PC-9 (cell line): ENCODE data around the gene MBP. TPM values are rescaled to one million over a fixed set of nuclear protein-coding genes. Genes with fewer than 3 reads are reported as not detected.

Experiments
- BruUV-seq: library from RNA; stranded (reverse); fragments of 400-500 nt; replicated peaks from 2 replicates; lab custom pipeline; 2021; lab: Mats Ljungman, UMichigan
- CTCF ChIA-PET: fragments of 300-600 bp; sonication (Branson Sonifier 250); formaldehyde crosslinking; loops from one replicate; lab custom pipeline; 2022; ENCODE audit warnings: antibody characterized with exemption; lab: Charles Lee
- POLR2A ChIA-PET: fragments of 300-600 bp; sonication (Branson Sonifier 250); formaldehyde crosslinking; loops from one replicate; lab custom pipeline; 2022; ENCODE audit warnings: antibody characterized with exemption; ENCODE audit not compliant: unreplicated experiment; lab: Charles Lee
- DNase-seq, 2 experiments: peaks; one replicate each; pipeline versions ENCODE4 v3.0.0 to v3.0.0-alpha.2; 2015 to 2022; ENCODE audit warnings: mixed read lengths in 1 of 2
- H2AFZ ChIP-seq: fragments of 200-600 bp; sonication (generic); 2 replicates; pipeline ENCODE4 v1.8.1; 2017; ENCODE audit warnings: antibody characterized with exemption
- H3F3A ChIP-seq: fragments of 200-600 bp; sonication (generic); 2 replicates; pipeline ENCODE4 v1.8.1; 2017; ENCODE audit warnings: antibody characterized with exemption, mild to moderate bottlenecking, low read depth; ENCODE audit not compliant: insufficient read depth
- H3K27ac ChIP-seq: fragments of 200-600 bp; sonication (generic); 2 replicates; pipeline ENCODE4 v1.6.1; 2016; ENCODE audit warnings: mixed run types
- H3K27me3 ChIP-seq: fragments of 200-600 bp; sonication (generic); 2 replicates; pipeline ENCODE4 v1.6.1; 2016; ENCODE audit warnings: low read depth, mixed run types; ENCODE audit not compliant: insufficient read depth
- H3K36me3 ChIP-seq: fragments of 200-600 bp; sonication (generic); 2 replicates; pipeline ENCODE4 v1.6.1; 2016; ENCODE audit warnings: low read depth, mixed run types
- H3K4me1 ChIP-seq: fragments of 200-600 bp; sonication (generic); replicated peaks from 2 replicates; pipeline ENCODE4 v1.6.1; 2016; ENCODE audit warnings: mixed run types; ENCODE audit not compliant: insufficient read depth
- H3K4me2 ChIP-seq: fragments of 200-600 bp; sonication (generic); 2 replicates; pipeline ENCODE4 v1.6.1; 2017; ENCODE audit warnings: mixed run types
- H3K4me3 ChIP-seq: fragments of 200-600 bp; sonication (generic); 2 replicates; pipeline ENCODE4 v1.6.1; 2016; ENCODE audit warnings: mixed run types
- H3K79me2 ChIP-seq: fragments of 200-600 bp; sonication (generic); 2 replicates; pipeline ENCODE4 v1.6.1; 2017; ENCODE audit warnings: low read depth, mixed run types
- H3K9me2 ChIP-seq: fragments of 200-600 bp; sonication (generic); 2 replicates; pipeline ENCODE4 v1.8.1; 2017; ENCODE audit warnings: mild to moderate bottlenecking; ENCODE audit not compliant: insufficient read depth
- H3K9me3 ChIP-seq: fragments of 200-600 bp; sonication (generic); 2 replicates; pipeline ENCODE4 v1.8.1; 2016; ENCODE audit warnings: low read depth; ENCODE audit not compliant: insufficient read depth
- H4K20me1 ChIP-seq: fragments of 200-600 bp; sonication (generic); 2 replicates; pipeline ENCODE4 v1.8.1; 2017; ENCODE audit not compliant: insufficient read depth
- CTCF ChIP-seq: fragments of 200-600 bp; sonication (generic); conservative IDR thresholded peaks from 2 replicates; pipeline ENCODE4 v1.6.1; 2017; ENCODE audit warnings: mixed run types, antibody characterized with exemption, mild to moderate bottlenecking, moderate library complexity
- EZH2 ChIP-seq: fragments of 200-600 bp; sonication (generic); IDR thresholded peaks from 2 replicates; pipeline ENCODE4 v1.8.0; 2017; ENCODE audit warnings: antibody characterized with exemption, low read depth
- intact Hi-C: fragments of 100-400 bp; cut with micrococcal nuclease; formaldehyde crosslinking; loops from one replicate; pipeline ENCODE4 v1.10.0; 2022; ENCODE audit not compliant: unreplicated experiment
- total RNA-seq: library from RNA; stranded (reverse); gene quantifications from 2 replicates; pipeline ENCODE4 v1.2.3, GENCODE V29; 2021

MBP gene
- total RNA-seq, 1 experiment from 2014 or later: 37.9 TPM

DNA sequence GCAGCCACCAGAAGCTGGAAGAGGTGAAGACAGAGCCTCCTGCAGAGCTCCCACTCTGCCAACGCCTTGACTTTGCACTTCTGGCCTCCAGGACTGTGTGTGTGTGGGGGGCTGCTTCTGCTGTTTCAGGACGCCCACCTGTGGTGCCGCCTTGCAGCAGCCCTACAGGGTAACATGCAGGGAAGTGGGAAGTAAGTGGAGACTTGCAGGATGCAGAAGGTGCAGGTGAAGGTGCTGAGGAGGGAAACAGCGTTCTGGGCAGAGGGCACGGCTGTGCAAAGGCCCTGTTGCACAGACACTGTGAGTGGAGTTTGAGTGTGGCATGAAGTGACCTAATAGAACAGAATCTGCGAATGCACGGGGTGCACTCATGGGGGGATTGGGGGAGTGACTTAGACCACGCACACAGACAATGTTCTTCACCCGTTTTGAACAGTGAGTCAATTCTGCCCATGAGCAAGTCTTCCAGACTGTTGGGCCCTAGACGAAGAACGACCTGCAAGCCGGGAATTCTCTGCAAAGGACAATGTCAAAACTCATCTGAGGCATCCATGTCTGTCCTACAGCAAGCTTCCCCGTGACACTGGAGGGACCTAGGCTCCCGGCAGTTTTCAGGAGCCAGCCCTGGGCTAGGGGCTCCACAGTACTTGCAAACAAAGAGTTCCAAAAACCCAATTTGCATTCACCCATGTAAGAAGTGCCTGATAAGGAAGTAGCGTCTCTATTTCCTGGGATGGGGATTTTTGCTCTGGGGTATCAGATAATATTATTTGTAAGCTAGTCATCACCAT lies 19.0 kb downstream of the MBP start:
- Histone ChIP-seq H3K79me2 (peaks cover 62% of the 10 kb centered on the region), H3K4me3 (no peak overlapping the region), H3K27ac (no peak overlapping the region), H3K27me3 (no peaks in the 10 kb centered on the region), H3K9me2 (no peaks in the 10 kb centered on the region), H3K4me1 (no peaks in the 10 kb centered on the region), H3F3A (peaks cover 9% of the 10 kb centered on the region), H3K4me2 (no peak overlapping the region), H3K36me3 (peaks cover 28% of the 10 kb centered on the region), H3K9me3 (no peaks in the 10 kb centered on the region), H2AFZ (no peak overlapping the region), H4K20me1 (peaks cover 21% of the 10 kb centered on the region)
- no peak for TF ChIP-seq EZH2
- no peak for TF ChIP-seq CTCF
- intact Hi-C loops: no loop called here
- ChIA-PET CTCF (no interaction called here), POLR2A (no interaction called here)
- BruUV-seq: no TSS peak
- no peak for DNase-seq

GRCh38 chr18:77112747-77113092 lies 19.9 kb downstream of the MBP start:
- H3K4me3 ChIP-seq: no peak overlapping the region
- H3K79me2 ChIP-seq: peaks cover 67% of the 10 kb centered on the region
- ChIA-PET CTCF (no interaction called here), POLR2A (no interaction called here)
- H4K20me1 ChIP-seq: peaks cover 21% of the 10 kb centered on the region
- no peak overlapping the region for H2AFZ ChIP-seq
- peaks cover 13% of the 10 kb centered on the region for H3F3A ChIP-seq
- H3K9me2 ChIP-seq: no peaks in the 10 kb centered on the region
- no peak for TF ChIP-seq CTCF
- no peak for DNase-seq
- intact Hi-C loops: no loop called here
- no peaks in the 10 kb centered on the region for H3K27me3 ChIP-seq
- no peak overlapping the region for H3K27ac ChIP-seq
- peaks cover 28% of the 10 kb centered on the region for H3K36me3 ChIP-seq
- no TSS peak for BruUV-seq
- no peaks in the 10 kb centered on the region for H3K9me3 ChIP-seq
- H3K4me2 ChIP-seq: no peak overlapping the region
- H3K4me1 ChIP-seq: no peaks in the 10 kb centered on the region

DNA sequence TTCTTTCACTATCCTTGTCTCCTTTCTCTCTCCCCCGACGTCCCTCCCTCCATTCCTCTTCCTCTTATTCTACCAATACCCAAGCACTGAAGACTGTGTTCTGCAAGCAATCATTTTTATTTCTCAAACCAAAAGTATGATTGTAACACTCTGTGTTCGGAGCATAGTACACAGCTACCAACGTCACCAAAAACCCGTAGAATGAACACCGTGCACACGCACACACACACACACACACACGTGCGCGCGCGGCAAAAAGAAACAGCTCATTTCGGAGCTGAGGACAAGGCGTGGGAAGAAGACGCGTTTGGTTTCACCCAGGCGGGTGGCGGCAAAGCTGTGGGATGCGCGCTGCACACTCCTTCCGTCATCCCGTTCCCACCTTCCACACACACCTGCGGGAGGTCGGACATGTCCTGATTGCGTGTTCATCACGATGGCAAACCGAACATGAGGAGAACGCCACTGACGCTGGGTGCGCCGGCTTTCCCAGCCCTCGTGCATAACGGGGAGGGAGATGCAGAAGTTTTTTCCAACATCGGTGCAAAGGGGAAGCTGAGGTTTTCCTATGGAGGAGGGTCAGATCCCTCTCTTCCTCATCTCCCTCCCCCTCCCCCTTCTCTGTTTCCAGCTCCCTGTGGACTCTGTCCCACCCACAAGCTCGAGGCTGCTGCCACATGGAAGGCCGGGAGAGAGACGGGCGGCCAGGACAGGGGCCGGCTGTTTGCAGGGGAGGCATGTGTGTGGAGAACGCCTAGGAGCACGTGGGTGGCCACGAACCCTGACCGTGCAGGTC lies 20.4 kb downstream of the MBP start:
- H2AFZ ChIP-seq: no peak overlapping the region
- H3K9me3 ChIP-seq: no peaks in the 10 kb centered on the region
- H3K9me2 ChIP-seq: no peaks in the 10 kb centered on the region
- H3K36me3 ChIP-seq: peaks cover 24% of the 10 kb centered on the region
- no peaks in the 10 kb centered on the region for H3K4me1 ChIP-seq
- no peak overlapping the region for H3K4me3 ChIP-seq
- H3K4me2 ChIP-seq: no peak overlapping the region
- H3K79me2 ChIP-seq: peaks cover 69% of the 10 kb centered on the region
- intact Hi-C loops: no loop called here
- peaks cover 21% of the 10 kb centered on the region for H4K20me1 ChIP-seq
- POLR2A ChIA-PET: no interaction called here
- TF ChIP-seq EZH2 (no peak), CTCF (no peak)
- CTCF ChIA-PET: no interaction called here
- H3F3A ChIP-seq: peaks cover 13% of the 10 kb centered on the region
- DNase-seq: no peak
- BruUV-seq: no TSS peak
- H3K27ac ChIP-seq: no peak overlapping the region
- H3K27me3 ChIP-seq: no peaks in the 10 kb centered on the region
